Measurements from ENCODE around the gene TCF4. TPM values are rescaled to one million over a fixed set of nuclear protein-coding genes. Genes with fewer than 3 reads are reported as not detected.

The TCF4 gene
- total RNA-seq, 1 experiment from 2014 or later, result 12.5 TPM

GRCh38 chr18:55354795-55355194 lies 233.2 kb downstream of the TCF4 start:
- Histone ChIP-seq H3K27me3 (ENCODE audit: low read length) (no peaks in the 10 kb centered on the region), H3K4me2 (ENCODE audit: low read length) (no peak overlapping the region), H3K9ac (ENCODE audit: low read length) (no peak overlapping the region), H3K36me3 (ENCODE audit: low read depth, low read length) (no peaks in the 10 kb centered on the region), H3K4me1 (ENCODE audit: insufficient read depth, low read length) (no peaks in the 10 kb centered on the region), H2AFZ (ENCODE audit: low read length) (no peak overlapping the region), H3K4me3 (ENCODE audit: low read length) (no peak overlapping the region), H3K9me3 (ENCODE audit: low read length) (no peaks in the 10 kb centered on the region), H3K9me2 (replicated peaks; ENCODE audit: low read length) (no peaks in the 10 kb centered on the region), H3K79me2 (ENCODE audit: low read length) (no peaks in the 10 kb centered on the region), H4K20me1 (ENCODE audit: low read length) (no peaks in the 10 kb centered on the region), H3K27ac (ENCODE audit: low read length) (no peak overlapping the region), H3F3A (ENCODE audit: low read length, unreplicated experiment) (no peaks in the 10 kb centered on the region)
- DNase-seq, result no peak
- POLR2A ChIA-PET (ENCODE audit: unreplicated experiment), result no interaction called here
- no TSS peak for BruUV-seq (replicated peaks)
- intact Hi-C loops (cut with micrococcal nuclease), result no loop called here
- CTCF ChIA-PET, result no interaction called here
- no peak for ATAC-seq
- TF ChIP-seq CTCF (conservative IDR thresholded peaks at IDR 0.05; ENCODE audit: low read depth, low read length) (no peak), EZH2phosphoT487 (IDR thresholded peaks at IDR 0.05; ENCODE audit: borderline replicate concordance, low read length) (no peak), EZH2 (IDR thresholded peaks at IDR 0.05; ENCODE audit: low read length, unreplicated experiment) (no peak)

GRCh38 chr18:55353806-55354205 lies 234.2 kb downstream of the TCF4 start:
- Histone ChIP-seq H3K27me3 (ENCODE audit: low read length) (no peaks in the 10 kb centered on the region), H3K9ac (ENCODE audit: low read length) (no peak overlapping the region), H3K9me2 (replicated peaks; ENCODE audit: low read length) (no peaks in the 10 kb centered on the region), H3K36me3 (ENCODE audit: low read depth, low read length) (no peaks in the 10 kb centered on the region), H3K4me1 (ENCODE audit: insufficient read depth, low read length) (no peaks in the 10 kb centered on the region), H4K20me1 (ENCODE audit: low read length) (no peaks in the 10 kb centered on the region), H3F3A (ENCODE audit: low read length, unreplicated experiment) (no peaks in the 10 kb centered on the region), H3K79me2 (ENCODE audit: low read length) (no peaks in the 10 kb centered on the region), H3K4me3 (ENCODE audit: low read length) (no peak overlapping the region), H3K27ac (ENCODE audit: low read length) (no peak overlapping the region), H3K9me3 (ENCODE audit: low read length) (no peaks in the 10 kb centered on the region), H3K4me2 (ENCODE audit: low read length) (no peak overlapping the region), H2AFZ (ENCODE audit: low read length) (no peak overlapping the region)
- CTCF ChIA-PET, result no interaction called here
- no peak for DNase-seq
- POLR2A ChIA-PET (ENCODE audit: unreplicated experiment), result no interaction called here
- no peak for ATAC-seq
- intact Hi-C loops (cut with micrococcal nuclease), result no loop called here
- TF ChIP-seq CTCF (conservative IDR thresholded peaks at IDR 0.05; ENCODE audit: low read depth, low read length) (no peak), EZH2phosphoT487 (IDR thresholded peaks at IDR 0.05; ENCODE audit: borderline replicate concordance, low read length) (no peak), EZH2 (IDR thresholded peaks at IDR 0.05; ENCODE audit: low read length, unreplicated experiment) (no peak)
- no TSS peak for BruUV-seq (replicated peaks)

GRCh38 chr18:55353391-55353790 lies 234.6 kb downstream of the TCF4 start:
- Histone ChIP-seq H4K20me1 (ENCODE audit: low read length) (no peaks in the 10 kb centered on the region), H3K36me3 (ENCODE audit: low read depth, low read length) (no peaks in the 10 kb centered on the region), H3K4me1 (ENCODE audit: insufficient read depth, low read length) (no peaks in the 10 kb centered on the region), H3K79me2 (ENCODE audit: low read length) (no peaks in the 10 kb centered on the region), H3K27me3 (ENCODE audit: low read length) (no peaks in the 10 kb centered on the region), H3F3A (ENCODE audit: low read length, unreplicated experiment) (no peaks in the 10 kb centered on the region), H3K4me2 (ENCODE audit: low read length) (no peak overlapping the region), H2AFZ (ENCODE audit: low read length) (no peak overlapping the region), H3K9me3 (ENCODE audit: low read length) (no peaks in the 10 kb centered on the region), H3K4me3 (ENCODE audit: low read length) (no peak overlapping the region), H3K9me2 (replicated peaks; ENCODE audit: low read length) (no peaks in the 10 kb centered on the region), H3K27ac (ENCODE audit: low read length) (no peak overlapping the region), H3K9ac (ENCODE audit: low read length) (no peak overlapping the region)
- POLR2A ChIA-PET (ENCODE audit: unreplicated experiment), result no interaction called here
- CTCF ChIA-PET, result no interaction called here
- TF ChIP-seq CTCF (conservative IDR thresholded peaks at IDR 0.05; ENCODE audit: low read depth, low read length) (no peak), EZH2 (IDR thresholded peaks at IDR 0.05; ENCODE audit: low read length, unreplicated experiment) (no peak), EZH2phosphoT487 (IDR thresholded peaks at IDR 0.05; ENCODE audit: borderline replicate concordance, low read length) (no peak)
- no peak for DNase-seq
- ATAC-seq, result no peak
- intact Hi-C loops (cut with micrococcal nuclease), result no loop called here
- BruUV-seq (replicated peaks), result no TSS peak
